Activated naive CD8-positive, alpha-beta T cell treated with anti-CD3 and anti-CD28 coated beads, Interleukin-2, amount 10 ng/mL, durations not matched to agents 7 days and 5 days (primary cell): ENCODE data around the gene PACRG. TPM values are rescaled to one million over a fixed set of nuclear protein-coding genes. Genes with fewer than 3 reads are reported as not detected.

ENCODE experiments used
- ATAC-seq: fragments of 150-1000 bp; cut with Tn5 transposase; one replicate; pipeline ENCODE4 v1.10.0; 2021; ENCODE audit warnings: low read depth, moderate library complexity
- POLR2A ChIA-PET: fragments of 350-600 bp; sonication (Branson Sonifier 250); formaldehyde crosslinking; loops from one replicate; lab custom pipeline; 2021; ENCODE audit warnings: antibody characterized with exemption; lab: Charles Lee
- DNase-seq: peaks from one replicate; pipeline ENCODE4 v3.0.0; 2021
- H3K27ac Mint-ChIP-seq: one replicate; pipeline ENCODE4 v1.8.0; 2022; ENCODE audit warnings: mild to moderate bottlenecking, mixed read lengths
- H3K27me3 Mint-ChIP-seq: one replicate; pipeline ENCODE4 v1.8.0; 2022; ENCODE audit warnings: mild to moderate bottlenecking, moderate library complexity, mixed read lengths
- H3K36me3 Mint-ChIP-seq: one replicate; pipeline ENCODE4 v1.8.0; 2021; ENCODE audit warnings: mild to moderate bottlenecking, mixed read lengths
- H3K4me1 Mint-ChIP-seq: one replicate; pipeline ENCODE4 v1.8.0; 2021; ENCODE audit warnings: mixed read lengths
- H3K4me3 Mint-ChIP-seq: one replicate; pipeline ENCODE4 v1.8.0; 2022; ENCODE audit warnings: mild to moderate bottlenecking, moderate library complexity, mixed read lengths
- H3K9me3 Mint-ChIP-seq: one replicate; pipeline ENCODE4 v1.8.0; 2021; ENCODE audit warnings: mixed read lengths
- total RNA-seq, 2 experiments: library from RNA; stranded (reverse); gene quantifications; one replicate each; pipeline ENCODE4 v1.2.3, GENCODE V29; 2021

Gene PACRG
- total RNA-seq, 2 experiments from 2014 or later, result 0.58 TPM; not detected in 1

DNA sequence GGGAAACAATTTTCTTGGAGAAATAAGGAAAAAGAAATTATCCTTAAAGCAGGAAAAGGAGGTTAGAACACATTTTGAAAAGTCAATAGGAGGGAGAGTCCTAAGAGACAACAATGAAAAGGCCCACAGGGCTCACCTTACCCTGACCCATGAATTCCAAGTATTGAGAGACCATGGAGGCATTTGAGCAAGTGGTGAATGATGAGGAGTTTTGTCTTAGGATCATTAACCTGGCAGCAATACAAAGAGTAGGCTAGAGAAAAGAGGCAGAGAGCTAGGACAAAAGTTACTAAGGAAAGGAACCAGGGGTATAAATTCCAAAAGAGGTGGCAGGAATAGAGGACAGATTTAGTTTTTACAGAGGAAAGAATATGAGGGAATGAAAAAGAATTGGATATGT, 44.7 kb downstream of the PACRG start:
- POLR2A ChIA-PET, result no interaction called here
- Mint-ChIP-seq H3K9me3 (peaks cover 2% of the 10 kb centered on the region), H3K4me1 (peaks cover 2% of the 10 kb centered on the region), H3K4me3 (no peak overlapping the region), H3K36me3 (no peaks in the 10 kb centered on the region), H3K27me3 (no peaks in the 10 kb centered on the region), H3K27ac (no peak overlapping the region)
- no peak for ATAC-seq
- no peak for DNase-seq

GRCh38 chr6:162773996-162774395, 46.2 kb downstream of the PACRG start:
- DNase-seq (no peak), ATAC-seq (no peak)
- POLR2A ChIA-PET, result no interaction called here
- Mint-ChIP-seq H3K36me3 (no peaks in the 10 kb centered on the region), H3K4me3 (no peak overlapping the region), H3K9me3 (peaks cover 3% of the 10 kb centered on the region), H3K4me1 (no peaks in the 10 kb centered on the region), H3K27ac (no peak overlapping the region), H3K27me3 (no peaks in the 10 kb centered on the region)

- H3K4me3 Mint-ChIP-seq, result no peak overlapping the region
- DNase-seq, result no peak
- POLR2A ChIA-PET, result no interaction called here
- H3K4me1 Mint-ChIP-seq, result no peaks in the 10 kb centered on the region
- H3K36me3 Mint-ChIP-seq, result no peaks in the 10 kb centered on the region
- H3K27ac Mint-ChIP-seq, result no peak overlapping the region
- H3K9me3 Mint-ChIP-seq, result peaks cover 10% of the 10 kb centered on the region
- no peaks in the 10 kb centered on the region for H3K27me3 Mint-ChIP-seq
- no peak for ATAC-seq
Observed at GRCh38 chr6:162777091-162777490, 49.3 kb downstream of the PACRG start.

DNA sequence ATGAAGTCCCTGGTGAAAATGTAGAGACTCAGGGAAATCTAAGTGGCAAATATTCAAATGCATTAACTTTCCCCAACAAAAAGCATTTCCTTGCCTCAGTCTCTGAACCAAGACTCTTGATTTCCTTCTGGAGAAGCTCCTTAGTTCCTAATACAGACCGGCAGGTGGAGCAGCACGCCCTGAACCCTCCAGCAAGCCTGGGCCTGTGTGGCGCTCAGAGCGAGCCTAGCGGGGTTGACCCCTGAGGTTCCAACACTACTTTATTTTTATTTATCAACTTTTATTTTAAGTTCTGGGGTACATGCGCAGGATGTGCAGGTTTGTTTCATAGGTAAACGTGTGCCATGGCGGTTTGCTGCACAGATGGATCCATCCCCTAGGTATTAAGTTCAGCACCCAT, 50.8 kb downstream of the PACRG start:
- H3K36me3 Mint-ChIP-seq, result no peaks in the 10 kb centered on the region
- POLR2A ChIA-PET, result no interaction called here
- DNase-seq, result no peak
- H3K4me1 Mint-ChIP-seq, result no peaks in the 10 kb centered on the region
- no peak overlapping the region for H3K4me3 Mint-ChIP-seq
- no peak overlapping the region for H3K27ac Mint-ChIP-seq
- no peak for ATAC-seq
- H3K9me3 Mint-ChIP-seq, result peaks cover 10% of the 10 kb centered on the region
- no peaks in the 10 kb centered on the region for H3K27me3 Mint-ChIP-seq

DNA sequence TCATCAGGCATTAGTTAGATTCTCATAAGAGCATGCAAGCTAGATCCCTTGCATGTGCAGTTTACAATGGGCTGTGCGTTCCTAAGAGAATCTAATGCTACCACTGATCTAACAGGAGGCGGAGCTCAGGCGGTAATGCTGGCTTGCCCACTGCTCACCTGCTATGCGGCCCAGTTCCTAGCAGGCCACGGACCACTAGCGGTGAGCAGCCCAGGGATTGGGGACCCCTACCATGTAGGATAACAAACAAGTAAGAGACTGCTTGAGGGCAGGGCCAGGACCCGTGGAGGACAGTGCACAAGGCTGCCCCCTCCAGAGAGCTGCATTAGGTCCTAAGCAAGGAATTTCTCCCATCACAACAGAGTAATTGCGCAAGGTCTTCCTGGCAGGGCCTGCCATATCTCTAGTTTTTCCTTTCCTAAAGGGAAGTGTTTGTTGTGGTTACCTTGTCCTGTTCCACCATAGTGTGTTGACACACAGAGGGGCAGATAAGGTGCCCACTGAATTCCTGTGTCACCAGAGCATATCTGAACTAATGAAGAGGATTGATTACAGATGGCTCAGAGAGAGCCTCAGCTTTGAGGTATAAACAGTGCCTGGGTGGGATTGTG, 58.0 kb downstream of the PACRG start:
- H3K27me3 Mint-ChIP-seq, result no peaks in the 10 kb centered on the region
- DNase-seq, result no peak
- no peaks in the 10 kb centered on the region for H3K4me1 Mint-ChIP-seq
- no peak overlapping the region for H3K27ac Mint-ChIP-seq
- H3K36me3 Mint-ChIP-seq, result no peaks in the 10 kb centered on the region
- POLR2A ChIA-PET, result no interaction called here
- H3K4me3 Mint-ChIP-seq, result no peak overlapping the region
- H3K9me3 Mint-ChIP-seq, result peaks cover 2% of the 10 kb centered on the region
- no peak for ATAC-seq

DNA sequence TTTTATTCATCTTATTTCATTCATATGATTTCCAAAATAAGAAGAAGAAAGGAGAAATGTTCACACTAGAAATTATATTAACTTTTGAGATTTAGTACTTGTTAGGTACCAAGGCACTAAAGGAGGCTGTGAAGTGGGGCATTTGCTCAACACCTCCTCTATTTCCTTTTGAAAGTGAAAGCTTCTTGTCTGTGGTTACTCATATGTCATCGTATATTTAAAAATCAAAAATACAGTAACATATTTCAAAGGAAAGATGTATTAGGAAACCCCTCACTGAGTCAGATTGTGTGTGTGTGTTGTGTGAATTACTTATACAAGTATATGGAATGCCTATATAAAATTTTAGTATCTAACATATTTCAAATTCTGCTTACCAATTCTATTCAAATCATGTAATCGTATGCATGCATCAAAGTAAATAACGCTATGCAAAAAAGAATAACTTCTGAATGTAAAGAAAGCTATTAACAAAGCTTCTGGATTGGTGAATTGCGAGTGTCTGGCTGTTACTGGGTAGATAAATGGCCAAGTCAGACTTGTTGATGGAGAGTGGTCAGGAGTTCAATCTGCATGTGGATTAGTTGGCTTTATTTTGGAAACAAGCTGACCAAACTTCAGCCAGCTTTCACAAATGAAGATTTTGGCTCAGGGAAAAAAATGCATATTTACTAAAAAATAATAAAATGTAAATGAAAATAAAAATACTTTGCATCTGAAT, 70.9 kb downstream of the PACRG start:
- Mint-ChIP-seq H3K4me1 (peaks cover 12% of the 10 kb centered on the region), H3K27ac (peak overlapping the region; percentile 14), H3K36me3 (no peaks in the 10 kb centered on the region), H3K9me3 (no peaks in the 10 kb centered on the region), H3K4me3 (peak overlapping the region; percentile 55), H3K27me3 (no peaks in the 10 kb centered on the region)
- ATAC-seq (peak; percentile 86), DNase-seq (no peak)
- POLR2A ChIA-PET, result no interaction called here

GRCh38 chr6:162814426-162814973, 86.7 kb downstream of the PACRG start:
- Mint-ChIP-seq H3K4me3 (no peak overlapping the region), H3K4me1 (no peaks in the 10 kb centered on the region), H3K36me3 (no peaks in the 10 kb centered on the region), H3K27ac (no peak overlapping the region), H3K9me3 (peaks cover 2% of the 10 kb centered on the region), H3K27me3 (no peaks in the 10 kb centered on the region)
- POLR2A ChIA-PET, result no interaction called here
- DNase-seq (no peak), ATAC-seq (no peak)

- ATAC-seq (no peak), DNase-seq (no peak)
- POLR2A ChIA-PET, result no interaction called here
- no peaks in the 10 kb centered on the region for H3K4me1 Mint-ChIP-seq
- H3K4me3 Mint-ChIP-seq, result no peak overlapping the region
- H3K27ac Mint-ChIP-seq, result no peak overlapping the region
- no peaks in the 10 kb centered on the region for H3K36me3 Mint-ChIP-seq
- H3K27me3 Mint-ChIP-seq, result no peaks in the 10 kb centered on the region
- H3K9me3 Mint-ChIP-seq, result no peaks in the 10 kb centered on the region
Observed at GRCh38 chr6:162817196-162817595, 89.4 kb downstream of the PACRG start.

DNA sequence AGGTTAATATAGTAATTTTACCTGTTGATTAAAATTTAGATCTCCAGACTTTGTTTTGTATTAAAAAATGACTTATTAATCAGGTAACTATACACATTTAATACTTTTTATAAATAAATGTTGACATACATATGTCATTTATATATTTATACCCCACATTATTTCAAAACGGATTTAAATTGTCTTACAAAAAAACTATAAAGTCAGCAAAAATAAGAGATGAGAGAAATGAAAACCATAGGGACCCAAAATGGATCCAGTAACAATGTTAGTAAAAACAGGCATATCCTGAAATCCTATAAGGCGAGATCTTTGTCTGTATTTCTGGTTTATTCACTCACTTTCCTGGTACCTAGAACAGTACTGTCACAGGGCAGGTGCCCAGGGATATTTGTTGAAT, 91.5 kb downstream of the PACRG start:
- H3K36me3 Mint-ChIP-seq, result no peaks in the 10 kb centered on the region
- POLR2A ChIA-PET, result no interaction called here
- H3K27ac Mint-ChIP-seq, result no peak overlapping the region
- H3K9me3 Mint-ChIP-seq, result no peaks in the 10 kb centered on the region
- ATAC-seq (no peak), DNase-seq (no peak)
- H3K4me1 Mint-ChIP-seq, result no peaks in the 10 kb centered on the region
- no peaks in the 10 kb centered on the region for H3K27me3 Mint-ChIP-seq
- no peak overlapping the region for H3K4me3 Mint-ChIP-seq

- Mint-ChIP-seq H3K4me1 (no peaks in the 10 kb centered on the region), H3K4me3 (no peak overlapping the region), H3K36me3 (no peaks in the 10 kb centered on the region), H3K27me3 (no peaks in the 10 kb centered on the region), H3K27ac (no peak overlapping the region), H3K9me3 (no peaks in the 10 kb centered on the region)
- no peak for ATAC-seq
- DNase-seq, result no peak
- POLR2A ChIA-PET, result no interaction called here
Observed at GRCh38 chr6:162821102-162821501, 93.3 kb downstream of the PACRG start.

- ATAC-seq (no peak), DNase-seq (no peak)
- Mint-ChIP-seq H3K4me1 (no peaks in the 10 kb centered on the region), H3K4me3 (no peak overlapping the region), H3K27me3 (no peaks in the 10 kb centered on the region), H3K9me3 (peaks cover 1% of the 10 kb centered on the region), H3K27ac (no peak overlapping the region), H3K36me3 (no peaks in the 10 kb centered on the region)
- POLR2A ChIA-PET, result no interaction called here
Observed at GRCh38 chr6:162825597-162825996, 97.8 kb downstream of the PACRG start.

- Mint-ChIP-seq H3K4me3 (no peak overlapping the region), H3K9me3 (peaks cover 3% of the 10 kb centered on the region), H3K27me3 (no peaks in the 10 kb centered on the region), H3K27ac (no peak overlapping the region), H3K4me1 (no peaks in the 10 kb centered on the region), H3K36me3 (no peaks in the 10 kb centered on the region)
- POLR2A ChIA-PET, result no interaction called here
- no peak for ATAC-seq
- DNase-seq, result no peak
Observed at GRCh38 chr6:162829013-162829742, 101.4 kb downstream of the PACRG start.

DNA sequence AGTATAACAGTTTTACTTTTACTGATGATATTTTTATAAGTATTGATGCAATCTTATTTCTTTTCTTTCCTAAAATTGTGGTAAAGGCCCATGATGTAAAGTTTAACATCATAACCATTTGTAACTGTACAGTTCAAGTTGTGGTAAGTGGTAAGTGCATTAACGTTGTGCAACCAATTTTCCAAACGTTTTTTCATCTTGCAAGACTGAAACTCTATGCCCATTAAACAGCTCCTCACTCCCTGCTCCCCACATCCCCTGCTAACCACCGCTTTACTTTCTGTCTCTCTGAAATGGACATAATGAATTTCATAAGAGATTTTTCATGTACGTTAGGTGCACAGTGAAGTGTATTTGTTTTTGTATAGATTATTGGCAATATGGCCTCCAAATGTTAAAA, 106.0 kb downstream of the PACRG start:
- ATAC-seq, result no peak
- no peak overlapping the region for H3K27ac Mint-ChIP-seq
- POLR2A ChIA-PET, result no interaction called here
- no peaks in the 10 kb centered on the region for H3K4me1 Mint-ChIP-seq
- peaks cover 5% of the 10 kb centered on the region for H3K9me3 Mint-ChIP-seq
- DNase-seq, result no peak
- no peaks in the 10 kb centered on the region for H3K27me3 Mint-ChIP-seq
- H3K36me3 Mint-ChIP-seq, result no peaks in the 10 kb centered on the region
- H3K4me3 Mint-ChIP-seq, result no peak overlapping the region

DNA sequence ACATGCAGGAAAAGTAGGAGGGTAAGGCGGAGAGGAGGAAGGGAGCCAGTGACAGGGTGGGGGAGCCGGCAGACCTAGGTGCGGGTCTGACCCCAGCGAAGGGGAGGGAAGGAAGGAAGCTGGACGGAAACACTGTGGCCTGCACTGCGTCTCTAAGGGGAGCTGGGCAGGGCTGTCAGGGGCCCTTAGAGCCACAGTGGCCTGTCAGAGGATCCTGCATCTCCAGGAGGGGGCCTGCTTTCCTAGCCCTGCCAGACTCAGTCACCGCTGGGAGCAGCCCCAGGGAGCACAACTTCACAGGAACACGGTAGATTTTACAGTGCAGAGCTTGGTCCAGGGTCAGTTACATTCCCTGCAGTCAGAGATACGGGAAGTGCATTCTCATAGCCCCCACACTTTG, 118.2 kb downstream of the PACRG start:
- POLR2A ChIA-PET, result no interaction called here
- Mint-ChIP-seq H3K4me3 (no peak overlapping the region), H3K9me3 (no peaks in the 10 kb centered on the region), H3K4me1 (no peaks in the 10 kb centered on the region), H3K36me3 (no peaks in the 10 kb centered on the region), H3K27me3 (no peaks in the 10 kb centered on the region), H3K27ac (no peak overlapping the region)
- DNase-seq (no peak), ATAC-seq (no peak)
